Ishikawa (cell line): ENCODE data around the gene FAM222B.

ENCODE experiments used
- CEBPB ChIP-seq: IDR thresholded peaks from 2 replicates; pipeline ENCODE4 v1.6.1; 2012
- CREB1 ChIP-seq: IDR thresholded peaks from 2 replicates; pipeline ENCODE4 v1.6.1; 2012; ENCODE audit warnings: low read depth
- EGR1 ChIP-seq: IDR thresholded peaks from 2 replicates; pipeline ENCODE4 v1.6.1; 2012
- EP300 ChIP-seq: IDR thresholded peaks from 2 replicates; pipeline ENCODE4 v1.6.1; 2012; ENCODE audit warnings: borderline replicate concordance
- FOXM1 ChIP-seq: IDR thresholded peaks from 2 replicates; pipeline ENCODE4 v1.6.1; 2012; ENCODE audit warnings: low read depth, borderline replicate concordance
- MAX ChIP-seq: IDR thresholded peaks from 2 replicates; pipeline ENCODE4 v1.6.1; 2012
- NFIC ChIP-seq: IDR thresholded peaks from 2 replicates; pipeline ENCODE4 v1.6.1; 2012
- RAD21 ChIP-seq: IDR thresholded peaks from 2 replicates; pipeline ENCODE4 v1.6.1; 2012; ENCODE audit warnings: low read depth
- REST ChIP-seq: IDR thresholded peaks from 2 replicates; pipeline ENCODE4 v1.6.1; 2012; ENCODE audit warnings: low read depth, mild to moderate bottlenecking
- TAF1 ChIP-seq: IDR thresholded peaks from 2 replicates; pipeline ENCODE4 v1.6.1; 2012; ENCODE audit warnings: low read depth, mild to moderate bottlenecking
- TCF12 ChIP-seq: IDR thresholded peaks from 2 replicates; pipeline ENCODE4 v1.6.1; 2012; ENCODE audit warnings: low read depth
- TEAD4 ChIP-seq: IDR thresholded peaks from 2 replicates; pipeline ENCODE4 v1.6.1; 2012
- YY1 ChIP-seq: IDR thresholded peaks from 2 replicates; pipeline ENCODE4 v1.6.1; 2012; ENCODE audit warnings: low read depth
- ZBTB7A ChIP-seq: IDR thresholded peaks from 2 replicates; pipeline ENCODE4 v1.6.1; 2012; ENCODE audit warnings: low read depth
- TF ChIP-seq, protein P1 (sequence below): IDR thresholded peaks from 2 replicates; pipeline ENCODE4 v1.6.1; 2012

The FAM222B gene

GRCh38 chr17:28710861-28711722 is 131.5 kb downstream of the FAM222B start:
- TF ChIP-seq TCF12 (no peak; the same call in 1 of the 2 replicates), CREB1 (no peak), TAF1 (peak; percentile 68), EGR1 (no peak), REST (no peak), ZBTB7A (peak; percentile 50; the same call in 1 of the 2 replicates), YY1 (no peak), MAX (peak; percentile 76), FOXM1 (no peak), TEAD4 (no peak), NFIC (no peak), EP300 (0 out of 2 replicates have a peak, but pooled peaks have one; percentile 23)

GRCh38 chr17:28707339-28707720 is 135.3 kb downstream of the FAM222B start:
- no peak for TF ChIP-seq TEAD4
- no peak for TF ChIP-seq ZBTB7A
- no peak for TF ChIP-seq REST
- TF ChIP-seq, protein P1, sequence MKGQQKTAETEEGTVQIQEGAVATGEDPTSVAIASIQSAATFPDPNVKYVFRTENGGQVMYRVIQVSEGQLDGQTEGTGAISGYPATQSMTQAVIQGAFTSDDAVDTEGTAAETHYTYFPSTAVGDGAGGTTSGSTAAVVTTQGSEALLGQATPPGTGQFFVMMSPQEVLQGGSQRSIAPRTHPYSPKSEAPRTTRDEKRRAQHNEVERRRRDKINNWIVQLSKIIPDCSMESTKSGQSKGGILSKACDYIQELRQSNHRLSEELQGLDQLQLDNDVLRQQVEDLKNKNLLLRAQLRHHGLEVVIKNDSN: no peak
- TF ChIP-seq RAD21: no peak
- TF ChIP-seq FOXM1: no peak
- TF ChIP-seq CREB1: no peak
- no peak for TF ChIP-seq NFIC
- no peak for TF ChIP-seq EP300
- no peak for TF ChIP-seq EGR1
- TF ChIP-seq MAX: no peak
- no peak for TF ChIP-seq CEBPB
- no peak for TF ChIP-seq YY1
- TF ChIP-seq TCF12: no peak
- TF ChIP-seq TAF1: no peak

DNA sequence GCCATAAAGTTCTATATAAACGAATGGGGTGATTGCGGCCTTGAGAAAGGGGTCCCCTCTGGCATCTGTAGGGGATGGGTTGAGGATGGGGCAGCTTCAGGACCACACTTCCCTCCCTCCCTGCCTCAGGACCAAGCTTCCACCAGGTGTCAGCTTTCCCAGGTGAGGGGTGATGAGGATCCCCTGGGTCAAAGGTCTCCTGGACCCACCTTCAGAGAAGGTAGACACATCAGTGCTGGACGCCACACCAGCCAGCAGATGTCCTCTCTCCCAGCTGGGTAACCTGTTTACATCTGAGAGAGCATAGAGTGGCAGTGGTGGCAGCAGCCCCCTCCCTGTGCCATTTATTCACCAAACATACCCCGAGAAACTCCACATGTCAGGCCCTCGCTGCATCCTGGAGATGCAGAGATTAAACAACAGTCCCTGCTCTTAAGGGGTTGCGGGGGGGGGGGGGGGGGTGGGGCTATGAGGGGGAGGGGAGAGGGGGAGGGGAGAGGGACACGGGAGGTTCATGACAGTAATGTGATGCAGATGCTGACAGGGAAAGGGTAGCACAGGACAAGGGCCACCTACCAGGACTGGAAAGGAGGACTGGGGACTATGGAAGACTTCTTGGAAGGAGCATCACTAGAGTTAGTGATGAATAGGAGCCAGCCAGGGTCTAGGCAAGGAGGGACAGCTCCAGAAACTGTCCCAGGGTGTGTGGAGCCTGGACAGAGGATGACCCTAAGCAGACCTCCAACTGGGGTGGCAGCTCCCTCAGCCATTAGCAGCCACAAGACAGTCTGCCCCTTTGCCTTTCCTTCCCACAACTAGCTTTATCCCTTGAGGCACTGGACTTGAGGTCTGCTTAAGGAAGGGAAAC is 135.9 kb downstream of the FAM222B start:
- TF ChIP-seq RAD21 (no peak), TEAD4 (no peak), NFIC (no peak), YY1 (no peak), CREB1 (no peak), EP300 (no peak), TAF1 (no peak), EGR1 (no peak), CEBPB (no peak), MAX (no peak), ZBTB7A (no peak), TCF12 (no peak), FOXM1 (no peak)
- TF ChIP-seq, protein P1: no peak
